Right ventricle myocardium inferior (tissue), 1 donor: Measurements from ENCODE around the gene RERE. TPM values are rescaled to one million over a fixed set of nuclear protein-coding genes. Genes with fewer than 3 reads are reported as not detected.
"Not testable (repeated sequence)": the region's sequence is repeated elsewhere in the genome, so short reads cannot be mapped to it uniquely, and the experiment has no call there.

Source experiments
- ATAC-seq: fragments of 200-7000 bp; cut with Tn5 transposase; one replicate; pipeline ENCODE4 v1.9.1; 2020; ENCODE audit warnings: mild to moderate bottlenecking, moderate library complexity
- DNase-seq: peaks from one replicate; pipeline ENCODE4 v3.0.0; 2021; ENCODE audit errors: missing footprints
- intact Hi-C: fragments of 100-400 bp; cut with DNase I; formaldehyde crosslinking; loops from one replicate; pipeline ENCODE4 v1.11.0; 2022
- total RNA-seq: library from RNA; stranded (reverse); fragmentation: NEBNext Ultra II Directional; extraction: Animal tissue kit (Norgen Biotek cat#: 25700); gene quantifications from one replicate; pipeline ENCODE4 v1.2.1, GENCODE V29; 2021
- donor health status: DM: no; HTN: yes; CAD: no; lungs with severe emphysema.

The RERE gene
- total RNA-seq, 1 donor from 2014 or later: 133 TPM

GRCh38 chr1:8616791-8617190 is 200.6 kb downstream of the RERE start:
- ATAC-seq, DNase-seq, intact Hi-C loops: not testable (repeated sequence)

GRCh38 chr1:8611634-8612515 is 205.6 kb downstream of the RERE start:
- ATAC-seq: not testable (repeated sequence)

GRCh38 chr1:8607906-8608305 is 209.5 kb downstream of the RERE start:
- intact Hi-C loops: no loop called here
- no peak for DNase-seq

More at GRCh38 chr1:8611634-8612515, 205.6 kb downstream of the RERE start:
- intact Hi-C loops, DNase-seq: not testable (repeated sequence)

DNA sequence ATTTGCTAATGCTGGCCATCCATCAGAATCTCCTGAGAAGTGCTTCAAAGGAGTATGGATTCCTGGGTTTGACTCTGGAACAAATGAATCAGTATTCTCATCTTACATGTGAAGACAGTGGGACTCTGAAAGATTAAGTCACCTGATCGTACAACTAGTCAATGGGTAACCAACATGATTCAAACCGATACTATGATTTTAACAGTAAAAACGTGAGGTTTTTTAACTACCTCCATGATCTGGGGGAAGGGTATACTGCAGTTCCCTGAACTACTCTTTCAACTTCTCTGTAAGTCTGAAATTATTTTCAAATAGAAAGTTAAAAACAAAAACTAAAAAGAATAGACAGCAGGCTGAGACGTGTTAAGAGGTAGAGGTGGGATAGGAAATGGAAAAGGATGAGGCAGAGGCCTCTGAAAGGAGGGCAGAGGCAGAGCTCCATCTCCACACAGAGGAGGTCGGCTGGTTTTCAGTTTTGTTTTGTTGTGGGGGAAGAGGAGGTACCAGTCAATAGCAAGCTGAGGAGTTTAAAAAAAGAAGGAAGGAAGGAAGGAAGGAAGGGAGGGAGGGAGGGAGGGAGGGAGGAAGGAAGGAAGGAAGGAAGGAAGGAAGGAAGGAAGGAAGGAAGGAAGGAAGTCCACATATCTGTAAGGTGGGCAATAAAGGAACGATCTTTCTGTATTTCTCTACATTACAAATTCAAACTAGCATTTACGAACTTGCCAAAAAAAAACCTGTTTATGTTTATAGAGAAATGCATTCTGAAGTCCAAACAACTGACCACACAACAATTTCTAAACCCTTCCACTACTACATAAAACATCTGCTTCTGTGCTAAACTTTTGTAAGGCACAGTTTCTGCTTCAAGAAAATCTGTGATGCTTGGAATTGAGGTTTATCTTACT is 213.1 kb downstream of the RERE start:
- DNase-seq (no peak), ATAC-seq (no peak)
- intact Hi-C loops: loop anchor here (5.0 kb wide), 1 partner anchor 58 kb away; no protein-coding TSS in a partner anchor

More at GRCh38 chr1:8607906-8608305, 209.5 kb downstream of the RERE start:
- no peak for ATAC-seq

DNA sequence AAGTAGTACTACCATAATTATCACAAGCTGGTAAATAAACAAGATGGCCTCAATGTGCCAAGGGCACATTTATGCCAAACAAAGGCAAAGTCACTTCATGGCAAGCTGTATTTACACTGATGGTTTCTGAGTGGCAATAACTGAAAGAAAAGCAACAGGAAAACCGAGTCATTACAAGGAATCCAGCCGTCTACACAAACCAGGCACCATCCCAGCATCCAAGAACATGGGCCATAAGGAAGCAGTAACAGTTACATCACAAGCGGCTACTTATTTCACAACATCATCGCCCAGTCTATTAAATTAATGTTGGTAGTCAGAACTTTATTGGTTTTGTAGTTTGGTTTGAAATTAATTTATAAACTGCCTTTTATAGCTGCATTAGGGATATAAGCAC is 214.2 kb downstream of the RERE start:
- ATAC-seq (no peak), DNase-seq (no peak)
- intact Hi-C loops: loop anchor here (5.0 kb wide), 1 partner anchor 59 kb away; no protein-coding TSS in a partner anchor

GRCh38 chr1:8602471-8603219 is 214.8 kb downstream of the RERE start:
- intact Hi-C loops: loop anchor here (5.0 kb wide), 1 partner anchor 60 kb away; no protein-coding TSS in a partner anchor
- ATAC-seq (no peak), DNase-seq (no peak)

GRCh38 chr1:8600336-8600735 is 217.1 kb downstream of the RERE start:
- DNase-seq: no peak
- intact Hi-C loops: loop anchor here (5.0 kb wide), 1 partner anchor 62 kb away; no protein-coding TSS in a partner anchor
- ATAC-seq: no peak

- DNase-seq (no peak), ATAC-seq (no peak)
- intact Hi-C loops: loop anchor here (5.0 kb wide), 1 partner anchor 63 kb away; no protein-coding TSS in a partner anchor
These were observed 217.7 kb downstream of the RERE start for GRCh38 chr1:8599646-8600212.

- DNase-seq (no peak), ATAC-seq (peak; percentile 69)
- intact Hi-C loops: no loop called here
These were observed 218.7 kb downstream of the RERE start for GRCh38 chr1:8598783-8599182.

GRCh38 chr1:8598060-8598724 is 219.2 kb downstream of the RERE start:
- ATAC-seq (peak; percentile 91), DNase-seq (no peak)
- intact Hi-C loops: no loop called here

DNA sequence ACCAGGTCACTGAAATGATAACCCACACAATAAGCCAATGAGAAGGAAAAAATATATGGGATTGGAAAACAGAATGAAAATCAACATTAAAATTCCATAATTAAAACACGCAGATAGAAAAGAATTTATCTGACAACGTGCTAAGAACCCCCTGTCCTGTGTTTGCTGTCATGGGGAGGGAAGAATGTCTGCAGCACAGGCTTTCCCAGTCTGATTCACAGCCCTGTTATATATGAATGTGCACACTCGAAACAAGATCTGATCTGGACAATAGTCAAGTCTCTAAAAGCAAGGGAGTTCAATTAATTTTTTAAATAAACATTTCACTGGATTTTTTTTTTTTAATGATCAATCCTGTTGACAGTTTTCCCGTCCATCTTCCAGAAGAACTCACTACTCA is 220.0 kb downstream of the RERE start:
- DNase-seq (no peak), ATAC-seq (no peak)
- intact Hi-C loops: no loop called here

DNA sequence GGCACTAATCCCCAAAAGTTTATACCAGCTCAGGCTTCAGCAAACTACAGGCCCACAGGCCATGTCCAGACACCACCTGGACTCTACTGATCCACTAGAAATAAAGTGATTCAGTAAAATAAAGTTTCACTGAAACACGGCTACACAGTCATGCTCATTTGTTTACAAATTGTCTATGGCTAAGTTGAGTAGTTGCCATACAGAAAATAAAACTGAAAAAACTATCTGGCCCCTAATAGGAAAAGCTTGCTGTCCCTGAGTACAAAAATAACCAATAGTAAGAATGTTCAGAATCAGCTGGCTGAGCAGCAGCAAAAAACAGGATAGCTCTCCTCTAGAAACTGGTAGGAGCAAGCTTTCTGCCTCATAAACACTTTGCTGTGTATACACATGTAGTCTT is 221.5 kb downstream of the RERE start:
- ATAC-seq: no peak
- no peak for DNase-seq
- intact Hi-C loops: no loop called here

- DNase-seq: no peak
- no peak for ATAC-seq
- intact Hi-C loops: no loop called here
These were observed 222.1 kb downstream of the RERE start for GRCh38 chr1:8595332-8595731.

GRCh38 chr1:8593292-8593691 is 224.1 kb downstream of the RERE start:
- DNase-seq, ATAC-seq, intact Hi-C loops: not testable (repeated sequence)

GRCh38 chr1:8591569-8591968 is 225.9 kb downstream of the RERE start:
- no peak for DNase-seq
- intact Hi-C loops: no loop called here
- no peak for ATAC-seq

DNA sequence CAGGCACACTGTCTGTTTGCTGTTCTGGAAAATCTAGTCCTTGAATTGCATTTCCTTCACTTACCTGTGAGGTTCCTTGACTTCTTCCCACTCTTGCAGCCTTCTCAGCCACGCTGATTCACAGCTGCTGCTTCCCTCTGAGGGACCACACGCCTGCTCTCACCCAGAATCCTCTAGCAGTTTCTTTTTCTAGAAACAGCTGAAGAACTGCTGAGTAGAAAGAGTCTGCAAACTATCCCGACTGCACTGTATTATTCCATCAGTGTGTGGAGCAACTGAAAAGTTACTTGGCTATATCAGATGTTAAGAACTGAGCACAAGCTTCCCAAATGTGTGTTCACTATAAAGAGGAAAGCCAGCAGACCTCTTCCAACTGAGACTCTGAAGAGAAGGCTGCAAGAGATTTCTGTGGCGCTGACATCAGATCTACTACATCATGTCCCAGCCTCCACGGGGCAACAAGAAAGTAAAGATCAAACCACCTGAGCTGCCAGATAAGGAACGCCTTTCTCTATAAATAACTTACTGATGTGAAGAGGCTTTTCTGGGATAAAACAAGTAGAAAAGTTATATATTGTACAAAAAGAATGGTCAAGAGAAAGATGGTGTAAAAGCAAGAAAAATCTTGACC is 226.6 kb downstream of the RERE start:
- DNase-seq: no peak
- intact Hi-C loops: no loop called here
- peak; percentile 60 for ATAC-seq

DNA sequence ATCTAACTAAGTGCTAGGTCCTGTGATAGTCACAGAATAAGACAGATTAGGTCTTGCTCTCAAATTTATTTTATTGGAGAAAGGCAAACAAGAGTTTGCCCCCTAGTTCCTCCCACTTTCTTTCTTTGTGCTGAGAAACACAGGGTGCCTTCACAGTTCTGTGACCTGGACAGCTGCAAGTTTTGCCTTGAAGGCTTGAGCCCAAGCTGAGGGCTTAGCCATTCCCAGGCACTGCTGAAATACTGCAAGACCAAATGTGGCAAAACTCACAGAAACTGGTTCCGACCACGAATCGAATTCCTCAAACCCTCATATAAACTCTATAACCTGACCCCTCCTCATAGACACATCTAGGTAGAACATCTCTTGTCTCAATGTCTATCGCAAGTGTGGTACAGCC is 227.9 kb downstream of the RERE start:
- intact Hi-C loops: no loop called here
- DNase-seq (no peak), ATAC-seq (no peak)
